GM12872 (cell line): ENCODE data around the gene ZC3HAV1.

ENCODE experiments used
- CTCF ChIP-seq: IDR thresholded peaks from 3 replicates; pipeline ENCODE4 v1.5.1; 2011; ENCODE audit warnings: low read depth, mild to moderate bottlenecking, low read length, moderate library complexity; ENCODE audit not compliant: insufficient read depth

Gene ZC3HAV1

GRCh38 chr7:139116999-139117398, 7.5 kb upstream of the ZC3HAV1 start:
- TF ChIP-seq CTCF: no peak

GRCh38 chr7:139115104-139115503, 5.6 kb upstream of the ZC3HAV1 start:
- TF ChIP-seq CTCF: no peak

DNA sequence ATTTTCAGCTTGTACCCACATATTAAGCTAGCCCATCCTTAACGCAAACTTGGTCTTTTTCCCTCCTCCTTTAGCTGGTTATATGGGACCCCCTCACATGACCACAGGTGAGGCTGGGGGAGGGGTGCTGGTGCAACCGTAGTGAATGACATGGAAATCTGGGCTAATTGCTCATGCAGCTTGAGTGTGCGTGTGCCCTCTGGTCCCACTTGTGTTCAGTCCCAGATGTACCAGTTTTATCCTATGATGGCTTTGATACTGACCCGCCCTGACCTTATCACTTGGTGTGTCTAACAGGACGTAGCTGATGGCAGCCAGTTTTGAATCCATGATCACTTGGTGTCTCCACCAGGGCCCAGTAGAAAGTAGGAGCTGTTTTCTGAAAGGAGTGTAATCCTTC, 5.1 kb upstream of the ZC3HAV1 start:
- TF ChIP-seq CTCF: no peak

DNA sequence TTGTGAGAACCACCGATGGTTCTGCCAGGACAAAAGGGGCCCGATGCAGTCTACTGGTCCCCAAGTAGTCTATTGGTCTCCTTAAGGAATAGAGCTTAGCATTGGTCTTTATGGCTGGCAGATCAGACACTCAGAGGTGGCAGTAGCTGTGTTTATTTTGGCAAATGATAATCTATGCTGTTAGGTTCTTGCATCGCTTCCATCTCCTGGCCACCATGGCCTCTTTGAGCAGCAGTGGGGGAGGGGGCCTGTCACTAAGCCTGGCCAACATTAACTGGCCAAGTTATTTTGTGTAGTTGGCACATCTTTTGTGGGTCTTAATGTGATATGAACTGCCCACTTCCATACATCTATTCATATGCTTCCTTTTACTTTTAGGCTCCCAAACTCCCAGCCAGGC, 4.5 kb upstream of the ZC3HAV1 start:
- TF ChIP-seq CTCF: no peak

GRCh38 chr7:139112741-139113250, 3.3 kb upstream of the ZC3HAV1 start:
- TF ChIP-seq CTCF: no peak

GRCh38 chr7:139112316-139112715, 2.8 kb upstream of the ZC3HAV1 start:
- TF ChIP-seq CTCF: no peak

DNA sequence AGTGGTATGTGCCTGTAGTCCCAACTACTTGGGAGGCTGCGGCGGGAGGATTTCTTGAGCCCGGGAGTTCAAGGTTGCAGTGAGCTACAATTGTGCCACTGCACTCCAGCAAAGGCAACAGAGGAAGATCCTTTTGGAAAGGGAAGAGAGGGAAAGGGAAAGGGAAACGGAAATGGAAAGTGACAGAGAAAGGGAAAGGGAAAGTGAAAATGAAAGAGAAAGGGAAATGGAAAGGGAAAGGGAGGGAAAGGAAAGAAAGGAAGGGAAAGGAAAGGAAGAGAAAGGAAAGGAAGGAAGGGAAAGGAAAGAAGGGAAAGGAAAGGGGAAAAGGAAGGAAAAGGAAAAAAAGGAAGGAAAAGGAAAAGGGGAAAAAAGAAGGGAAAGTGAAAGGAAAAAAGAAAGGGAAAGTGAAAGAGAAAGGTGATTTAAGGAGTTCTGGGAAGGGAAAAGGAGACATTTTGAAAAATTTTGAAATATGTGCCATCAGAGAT, 2.3 kb upstream of the ZC3HAV1 start:
- no peak for TF ChIP-seq CTCF

DNA sequence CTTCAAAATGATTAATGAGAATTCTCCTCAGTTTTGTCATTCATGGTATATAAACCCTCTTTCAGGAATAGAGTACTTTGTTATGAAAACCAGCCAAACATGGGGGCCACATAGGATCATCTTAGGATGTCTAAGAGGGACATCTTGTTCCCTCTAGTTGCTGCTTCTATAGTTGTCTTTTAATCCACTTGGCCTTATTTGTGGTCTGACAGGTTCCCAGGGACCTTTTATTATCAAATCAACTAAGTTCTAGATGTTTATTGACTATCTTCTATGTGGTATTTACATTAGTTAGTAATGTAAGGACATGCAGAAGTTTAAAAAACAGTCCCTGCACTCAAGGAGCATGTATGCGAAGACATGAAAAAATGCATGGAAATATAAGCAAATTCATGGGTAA, 1.6 kb upstream of the ZC3HAV1 start:
- TF ChIP-seq CTCF: no peak
